ENCODE measurements around the gene IWS1.

DNA sequence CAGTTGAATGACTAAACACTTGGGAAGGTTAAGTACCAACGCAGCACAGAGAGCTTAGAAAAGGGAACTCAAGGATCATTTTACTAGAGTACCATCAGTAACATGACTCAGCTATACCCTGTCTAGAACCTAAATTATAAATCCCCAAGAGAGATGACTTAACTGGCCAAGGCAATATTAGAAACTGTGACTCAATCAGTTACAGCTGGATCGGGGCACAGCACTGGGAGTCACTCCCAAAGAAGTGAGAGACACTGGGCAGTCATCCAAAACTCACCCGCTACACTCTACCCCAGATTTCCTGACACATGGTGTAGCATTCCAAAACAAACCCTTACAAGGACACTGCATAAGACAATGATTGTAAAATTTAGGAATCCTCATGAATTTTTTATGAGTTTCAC lies 17.7 kb downstream of the IWS1 start:
- TF ChIP-seq, protein P1, sequence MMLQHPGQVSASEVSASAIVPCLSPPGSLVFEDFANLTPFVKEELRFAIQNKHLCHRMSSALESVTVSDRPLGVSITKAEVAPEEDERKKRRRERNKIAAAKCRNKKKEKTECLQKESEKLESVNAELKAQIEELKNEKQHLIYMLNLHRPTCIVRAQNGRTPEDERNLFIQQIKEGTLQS (IDR thresholded peaks at IDR 0.05) = peak; percentile 75
- TF ChIP-seq, protein P1 (CRISPR knock-in tag; conservative IDR thresholded peaks at IDR 0.05) = no peak
- no peak for TF ChIP-seq PHB (CRISPR knock-in tag; IDR thresholded peaks at IDR 0.05)
- TF ChIP-seq EZH2 (IDR thresholded peaks at IDR 0.05; ENCODE audit: borderline replicate concordance, low read depth, low read length) = no peak
- no peak for TF ChIP-seq CBFA2T3 (IDR thresholded peaks at IDR 0.05)
